Germinal center (tissue), 1 donor: Measurements from ENCODE around the gene KATNA1.

Source experiments
- DNase-seq: peaks from one replicate; pipeline ENCODE4 v3.0.0; 2012; ENCODE audit warnings: mixed read lengths, low spot score

Gene KATNA1

DNA sequence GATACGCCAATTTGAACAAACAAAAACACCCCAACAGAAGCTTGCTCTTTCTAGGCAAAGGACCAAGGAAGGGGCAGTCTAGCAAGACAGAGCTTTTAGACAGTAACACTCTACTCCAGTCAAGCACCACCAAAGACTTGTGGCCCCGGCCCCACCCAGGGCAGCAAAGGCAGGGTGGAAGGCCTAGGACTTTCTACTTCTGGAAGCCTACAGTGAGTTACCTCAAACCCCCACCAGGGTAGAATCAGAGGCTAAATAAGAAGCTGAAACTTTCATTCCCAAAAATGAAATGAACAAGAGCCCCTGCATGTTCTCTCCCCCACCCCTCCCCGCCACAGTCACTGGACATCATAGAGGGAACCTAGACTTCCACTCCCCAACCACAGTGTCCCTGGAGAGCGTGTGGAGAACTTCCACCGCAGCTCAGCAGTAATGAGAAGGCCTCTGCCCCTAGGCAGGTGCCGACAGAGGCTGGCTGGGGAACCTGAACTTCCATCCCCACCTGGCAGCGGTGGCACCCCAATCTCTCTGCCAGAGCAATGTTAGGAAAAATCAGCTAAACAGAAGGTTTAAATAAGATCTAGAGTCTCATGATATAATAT, 40.0 kb downstream of the KATNA1 start:
- no peak for DNase-seq

DNA sequence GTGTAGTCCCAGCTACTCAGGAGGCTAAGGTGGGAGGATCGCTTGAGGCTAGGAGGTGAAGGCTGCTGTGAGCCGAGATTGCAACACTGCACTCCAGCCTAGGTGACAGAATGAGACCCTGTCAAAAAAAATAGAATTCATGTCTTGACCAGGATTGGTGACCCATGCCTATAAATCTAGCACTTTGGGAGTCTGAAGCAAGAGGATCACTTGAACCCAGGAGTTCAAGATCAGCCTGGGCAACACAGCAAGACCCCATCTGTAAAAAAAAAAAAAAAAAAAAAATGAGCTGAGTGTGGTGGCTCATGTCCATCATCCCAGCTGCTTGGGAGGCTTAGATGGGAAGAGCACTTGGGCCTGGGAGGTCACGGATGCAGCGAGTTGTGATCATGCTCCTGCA, 48.0 kb downstream of the KATNA1 start:
- DNase-seq = no peak

DNA sequence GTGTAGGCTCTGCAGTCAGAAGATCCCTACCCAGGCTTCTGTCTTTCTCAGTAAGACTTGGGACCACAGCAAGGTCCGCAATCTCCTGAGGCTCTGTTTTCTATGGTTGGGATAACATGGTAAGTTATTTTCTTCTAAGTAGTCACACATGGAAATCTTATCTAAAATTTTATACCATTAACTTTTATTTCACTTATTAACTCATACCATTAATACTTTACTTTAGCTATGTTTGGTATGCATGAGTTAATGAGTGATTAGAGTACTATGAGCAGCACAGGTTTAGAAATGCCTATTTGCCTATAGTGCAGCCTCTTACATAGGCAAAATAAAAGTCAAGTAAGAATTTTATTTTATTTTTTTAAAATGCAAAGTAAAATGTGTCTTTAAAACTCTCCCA, 55.1 kb downstream of the KATNA1 start:
- no peak for DNase-seq

DNA sequence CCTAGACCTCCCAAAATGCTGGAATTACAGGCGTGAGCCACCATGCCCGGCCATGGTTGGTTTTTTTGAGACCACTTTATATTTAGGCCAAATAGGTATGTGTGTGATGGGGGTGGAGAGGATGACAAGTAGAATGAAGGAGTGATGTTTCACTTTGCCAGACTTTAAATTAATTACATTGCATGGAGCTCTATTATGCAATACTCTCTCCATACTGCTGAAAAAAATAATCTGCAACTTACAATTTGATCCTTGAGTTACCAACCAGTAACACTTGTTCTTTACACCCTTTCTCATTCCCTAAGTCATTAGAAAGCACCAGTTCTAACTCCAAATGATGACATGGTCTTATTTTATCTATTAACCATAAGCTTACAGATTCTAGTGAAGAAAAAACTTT, 55.5 kb downstream of the KATNA1 start:
- no peak for DNase-seq

DNA sequence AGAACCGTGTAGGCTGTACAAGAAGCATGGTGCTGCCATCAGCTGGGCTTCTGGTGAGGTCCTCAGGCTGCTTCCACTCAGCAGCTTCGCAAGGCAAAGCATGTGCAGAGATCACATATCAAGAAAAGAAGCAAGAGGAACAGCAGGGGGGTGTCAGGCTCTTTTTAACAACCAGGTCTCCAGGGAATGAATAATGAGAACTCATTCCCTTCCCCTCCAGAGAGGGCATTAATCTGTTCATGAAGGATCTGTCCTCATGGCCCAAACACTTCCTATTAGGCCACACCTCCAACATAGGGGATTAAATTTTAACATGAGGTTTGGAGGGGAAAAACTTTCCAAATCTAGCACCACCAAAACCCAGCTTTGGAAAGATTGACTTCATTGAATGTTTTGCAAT, 62.4 kb downstream of the KATNA1 start:
- no peak for DNase-seq

DNA sequence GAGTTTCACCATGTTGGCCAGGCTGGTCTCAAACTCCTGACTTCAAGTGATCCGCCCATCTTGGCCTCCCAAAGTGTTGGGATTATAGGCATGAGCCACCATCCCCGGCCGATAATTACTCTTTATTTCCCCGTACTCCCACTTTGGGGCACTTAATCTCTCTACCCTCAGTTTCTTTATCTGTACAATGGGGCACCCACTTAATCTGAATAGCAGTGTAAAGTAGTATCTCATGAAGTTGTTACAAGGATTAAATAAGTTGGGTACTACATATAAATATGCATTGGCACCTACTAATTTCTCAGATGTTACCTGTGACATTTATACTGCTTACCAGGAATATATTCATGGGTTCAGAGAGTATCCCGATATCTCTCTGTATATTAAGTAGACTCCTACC, 67.2 kb downstream of the KATNA1 start:
- no peak for DNase-seq

DNA sequence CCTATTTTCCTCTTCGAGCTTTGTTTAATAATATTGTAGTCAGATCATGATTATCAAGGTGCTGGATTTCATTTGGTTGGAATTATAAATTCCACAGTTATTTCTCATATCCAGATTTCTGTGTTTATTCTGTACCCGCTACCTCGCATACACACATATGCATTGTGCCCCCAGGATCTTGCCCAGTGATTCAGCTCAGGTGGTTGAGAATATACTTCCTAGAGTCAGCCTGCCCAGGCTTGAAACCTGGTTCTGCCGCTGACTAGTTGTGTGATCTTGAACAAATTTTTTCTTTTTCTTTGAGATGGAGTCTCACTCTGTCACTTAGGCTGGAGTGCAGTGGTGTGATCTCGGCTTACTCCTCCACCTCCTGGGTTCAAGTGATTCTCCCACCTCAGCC, 67.6 kb downstream of the KATNA1 start:
- DNase-seq = no peak

DNA sequence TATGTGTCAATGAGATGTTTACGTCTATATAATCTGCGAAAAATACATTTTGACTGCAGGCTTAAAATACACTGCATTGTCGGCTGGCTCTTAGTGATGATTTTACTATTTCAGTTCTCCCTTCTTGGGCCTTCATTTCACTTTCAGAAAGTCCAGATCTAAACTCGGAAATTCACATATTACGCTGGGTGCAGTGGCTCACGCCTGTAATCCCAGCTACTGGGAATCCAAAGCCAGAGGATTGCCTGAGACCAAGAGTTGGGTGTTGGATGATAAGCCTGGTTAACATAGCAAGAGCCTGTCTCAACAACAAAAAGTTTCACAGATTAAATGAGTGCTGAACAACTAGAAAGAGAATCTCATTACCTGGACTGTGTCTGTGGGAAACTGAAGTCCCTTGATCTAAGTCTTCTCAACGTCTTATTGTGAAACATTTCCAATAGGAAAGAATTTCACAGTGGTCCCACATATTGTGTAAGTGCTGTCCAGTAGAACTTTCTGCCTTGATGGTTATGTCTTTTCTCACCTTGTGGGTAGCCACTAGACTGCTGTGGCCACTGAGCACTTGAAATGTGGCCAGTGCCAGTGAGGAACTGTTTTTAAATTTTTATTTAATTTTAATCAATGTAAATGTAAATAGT, 80.4 kb downstream of the KATNA1 start:
- peak; percentile 9 for DNase-seq

DNA sequence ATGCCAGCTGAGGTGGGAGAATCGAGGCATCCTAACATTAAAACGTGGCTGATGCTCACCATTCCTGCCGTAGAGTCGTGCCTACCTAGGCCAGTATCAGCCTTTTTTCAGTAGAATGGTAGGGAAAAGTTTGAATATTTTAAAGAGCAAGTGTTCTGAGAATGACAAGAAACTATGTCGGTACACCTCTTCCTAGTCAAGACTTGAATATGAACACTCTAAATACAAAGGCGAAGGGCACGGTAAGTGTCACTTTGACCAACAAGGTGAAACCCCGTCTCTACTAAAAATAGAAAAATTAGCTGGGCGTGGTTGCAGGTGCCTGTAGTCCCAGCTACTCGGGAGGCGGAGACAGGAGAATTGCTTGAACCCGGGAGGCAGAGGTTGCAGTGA, 81.3 kb downstream of the KATNA1 start:
- no peak for DNase-seq

DNA sequence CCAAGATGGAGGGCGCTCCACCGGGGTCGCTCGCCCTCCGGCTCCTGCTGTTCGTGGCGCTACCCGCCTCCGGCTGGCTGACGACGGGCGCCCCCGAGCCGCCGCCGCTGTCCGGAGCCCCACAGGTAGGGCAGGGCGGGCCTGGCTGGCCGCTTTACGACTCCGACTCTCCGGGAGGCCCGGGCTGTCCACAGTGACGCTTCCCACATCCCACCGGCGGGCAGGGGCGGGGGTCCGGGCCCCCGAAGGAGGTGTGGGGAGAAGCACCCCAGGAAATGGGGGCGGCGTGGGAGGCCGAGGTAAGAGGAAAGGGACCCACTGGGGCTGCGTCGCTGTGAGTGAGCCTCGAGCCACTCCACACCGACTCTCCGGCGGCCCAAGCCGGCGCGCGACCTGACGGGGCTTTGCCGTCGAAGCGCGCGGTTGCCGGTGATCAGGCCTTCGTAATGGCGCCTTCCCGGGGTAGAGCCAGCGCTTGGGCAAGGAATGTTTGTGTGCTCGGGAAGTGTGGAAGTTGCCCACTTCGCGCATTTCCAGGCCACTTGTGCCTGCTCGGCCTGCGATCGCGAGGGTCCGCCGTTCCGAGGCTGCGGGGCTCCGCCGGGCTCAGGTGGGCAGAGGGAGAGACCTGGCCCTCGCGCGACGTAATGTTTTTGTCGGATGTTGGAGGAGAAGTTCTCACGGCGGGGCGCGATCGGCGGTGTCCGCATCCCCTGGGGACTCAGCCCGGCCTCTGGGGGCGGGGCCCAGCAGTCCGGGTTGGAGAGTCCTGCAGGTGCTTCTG, 81.9 kb downstream of the KATNA1 start:
- peak; percentile 64 for DNase-seq

DNA sequence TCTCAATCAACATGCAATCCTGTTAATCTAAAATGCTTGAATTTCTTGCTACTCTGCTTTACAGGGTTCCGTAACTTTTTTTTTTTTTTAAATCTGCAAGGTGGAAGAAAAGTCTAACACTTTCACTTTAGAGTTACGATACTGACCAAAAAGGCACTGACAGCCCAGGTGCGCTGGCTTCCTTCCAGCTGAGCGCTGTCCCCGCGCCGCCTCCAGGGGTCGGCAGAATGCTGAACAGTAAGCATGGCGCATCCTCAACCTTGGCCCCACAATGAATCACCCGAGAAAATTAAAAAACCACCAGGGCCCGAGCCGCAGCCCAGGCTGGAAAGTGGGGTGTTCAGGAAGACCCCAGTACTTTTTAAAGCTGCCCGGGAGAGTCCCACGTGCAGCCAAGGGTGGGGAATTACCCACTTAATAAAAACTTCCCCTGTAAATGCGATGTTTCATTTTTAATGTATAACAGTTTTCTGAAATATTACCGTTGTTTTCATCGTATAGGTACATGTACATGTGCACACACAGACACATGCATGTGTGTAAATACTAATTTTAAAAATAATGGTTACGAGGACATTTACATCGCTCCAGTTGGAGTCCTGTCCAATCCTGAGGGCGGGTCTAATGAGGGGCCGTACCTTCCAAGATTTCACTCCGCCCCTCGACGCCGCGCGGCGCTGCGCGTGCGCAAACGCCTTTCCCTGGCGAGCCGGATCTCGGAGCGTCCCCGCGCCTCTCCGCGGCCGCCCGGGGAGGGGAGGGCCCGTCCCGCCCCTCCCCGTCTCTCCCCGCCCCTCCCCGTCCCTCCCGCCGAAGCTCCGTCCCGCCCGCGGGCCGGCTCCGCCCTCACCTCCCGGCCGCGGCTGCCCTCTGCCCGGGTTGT, 82.7 kb downstream of the KATNA1 start, which contains the start of gene GINM1:
GINM1 (plus strand) TSS at position 849 of the 883 bp plus-strand sequence. CDS start 40 bp downstream, outside the sequence.
- DNase-seq = peak; percentile 98

DNA sequence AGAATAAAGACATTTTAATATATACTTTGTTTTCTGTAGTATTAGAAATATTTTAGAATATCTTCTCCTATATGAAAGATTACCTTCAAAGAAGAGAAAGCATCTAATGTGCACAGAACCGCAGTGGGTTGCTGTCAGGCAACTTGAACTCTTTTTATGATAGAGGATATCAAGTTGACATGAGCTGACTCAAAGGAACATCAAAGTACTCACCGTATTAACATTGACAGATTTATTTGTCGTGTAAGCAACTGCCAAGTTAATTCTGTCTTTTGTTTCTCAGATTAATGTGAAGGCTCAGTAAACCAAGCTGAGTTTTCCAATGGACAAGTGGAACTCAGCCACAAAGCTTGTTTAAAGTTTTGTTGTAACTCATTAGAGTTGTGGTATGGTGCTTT, 84.6 kb downstream of the KATNA1 start:
- no peak for DNase-seq

DNA sequence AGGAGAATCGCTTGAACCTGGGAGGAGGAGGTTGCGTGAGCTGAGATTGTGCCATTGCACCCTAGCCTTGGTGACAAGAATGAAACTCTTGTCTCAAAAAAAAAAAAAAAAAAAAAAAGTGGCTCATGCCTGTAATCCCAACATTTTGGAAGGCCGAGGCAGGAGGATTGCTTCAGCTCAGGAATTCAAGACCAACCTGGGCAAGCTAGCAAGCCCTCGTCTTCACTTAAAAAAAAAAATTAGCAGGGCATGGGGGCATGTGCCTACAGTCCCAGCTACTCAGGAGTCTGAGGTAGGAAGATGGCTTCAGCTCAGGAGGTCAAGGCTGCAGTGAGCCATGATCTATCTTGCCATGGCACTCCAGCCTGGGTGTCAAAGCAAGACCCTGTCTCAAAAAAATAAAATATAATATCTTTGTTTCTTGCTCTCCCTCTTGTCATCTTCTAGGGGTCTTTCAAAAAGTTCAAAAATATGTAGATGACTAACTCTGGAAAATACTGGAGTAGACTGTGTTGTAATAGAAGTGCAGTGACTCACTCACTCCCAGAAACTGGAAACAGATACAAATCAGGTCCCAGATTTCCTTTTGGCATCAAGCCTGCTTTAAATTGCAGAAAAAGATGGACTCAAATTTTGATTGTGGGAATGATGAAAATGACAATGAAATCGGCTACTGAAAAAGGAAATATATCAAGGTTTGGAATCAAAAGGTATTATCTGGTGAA, 85.1 kb downstream of the KATNA1 start:
- DNase-seq = no peak

DNA sequence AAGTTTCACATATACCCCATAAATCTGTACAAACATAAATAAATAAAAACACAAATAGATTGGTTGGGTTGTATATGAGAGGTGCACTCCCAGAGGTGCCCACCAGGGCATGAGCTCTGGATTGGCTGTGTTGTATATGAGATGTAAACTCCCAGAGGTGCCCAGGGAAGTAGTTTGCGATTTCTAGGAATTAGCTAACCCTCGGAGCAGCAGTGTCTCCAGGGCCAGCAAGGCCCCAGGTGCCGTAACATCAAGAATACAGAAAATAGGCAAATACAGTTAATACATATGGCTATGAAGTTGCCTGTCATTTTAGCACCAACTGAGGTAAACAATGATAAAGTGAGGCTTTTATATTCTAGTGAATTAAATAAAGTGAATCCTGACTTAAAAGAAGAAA, 87.8 kb downstream of the KATNA1 start:
- DNase-seq = peak; percentile 51

DNA sequence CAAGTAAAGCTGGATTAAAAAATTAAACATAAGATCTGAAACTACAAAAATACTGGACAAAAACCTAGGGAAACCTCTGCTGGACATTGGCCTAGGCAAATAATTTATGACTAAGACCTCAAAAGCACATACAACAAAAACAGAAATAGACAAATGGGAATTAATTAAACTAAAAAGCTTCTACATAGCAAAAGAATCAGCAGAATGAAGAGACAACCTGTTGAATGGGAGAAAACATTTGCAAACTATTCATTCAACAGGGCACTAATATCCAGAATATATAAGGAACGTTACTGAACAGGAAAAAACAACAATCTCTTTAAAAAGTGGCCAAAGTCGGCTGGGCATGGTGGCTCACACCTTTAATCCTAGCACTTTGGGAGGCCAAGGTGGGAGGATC, 89.1 kb downstream of the KATNA1 start:
- DNase-seq = no peak

DNA sequence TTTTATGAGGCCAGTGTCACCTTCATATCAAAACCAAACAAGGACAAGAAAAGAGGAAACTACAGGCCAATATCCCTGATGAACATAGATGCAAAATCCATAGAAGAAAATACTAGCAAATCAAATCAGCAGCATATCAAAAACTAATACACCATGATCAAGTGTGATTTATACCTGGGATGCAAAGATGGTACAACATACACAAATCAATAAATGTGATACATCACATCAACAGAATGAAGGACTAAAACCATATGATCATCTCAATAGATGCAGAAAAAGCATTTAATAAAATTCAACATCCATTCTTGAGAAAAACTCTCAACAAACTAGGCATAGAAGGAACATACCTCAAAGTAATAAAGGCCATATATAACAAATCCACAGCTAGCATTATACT, 90.5 kb downstream of the KATNA1 start:
- no peak for DNase-seq

DNA sequence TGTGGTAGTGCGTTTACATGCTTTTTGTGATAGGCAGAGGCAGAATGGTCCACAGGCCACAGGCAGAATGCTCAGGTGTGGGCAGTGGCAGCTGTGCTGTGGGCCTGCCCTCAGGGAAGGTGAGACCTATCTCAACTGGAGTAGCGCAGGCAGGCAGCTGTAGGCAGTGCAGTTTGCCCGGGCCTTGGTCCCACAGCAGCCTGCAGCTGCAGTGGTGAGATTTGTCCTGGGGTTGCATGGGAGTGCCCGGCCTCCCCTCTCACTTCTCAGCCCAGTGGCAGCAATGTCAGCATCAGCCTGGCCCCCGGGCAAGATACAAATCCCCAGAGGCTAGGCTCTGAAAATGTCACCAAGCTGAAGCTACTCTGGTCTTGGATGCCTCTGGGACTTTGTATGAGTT, 96.6 kb downstream of the KATNA1 start:
- no peak for DNase-seq

DNA sequence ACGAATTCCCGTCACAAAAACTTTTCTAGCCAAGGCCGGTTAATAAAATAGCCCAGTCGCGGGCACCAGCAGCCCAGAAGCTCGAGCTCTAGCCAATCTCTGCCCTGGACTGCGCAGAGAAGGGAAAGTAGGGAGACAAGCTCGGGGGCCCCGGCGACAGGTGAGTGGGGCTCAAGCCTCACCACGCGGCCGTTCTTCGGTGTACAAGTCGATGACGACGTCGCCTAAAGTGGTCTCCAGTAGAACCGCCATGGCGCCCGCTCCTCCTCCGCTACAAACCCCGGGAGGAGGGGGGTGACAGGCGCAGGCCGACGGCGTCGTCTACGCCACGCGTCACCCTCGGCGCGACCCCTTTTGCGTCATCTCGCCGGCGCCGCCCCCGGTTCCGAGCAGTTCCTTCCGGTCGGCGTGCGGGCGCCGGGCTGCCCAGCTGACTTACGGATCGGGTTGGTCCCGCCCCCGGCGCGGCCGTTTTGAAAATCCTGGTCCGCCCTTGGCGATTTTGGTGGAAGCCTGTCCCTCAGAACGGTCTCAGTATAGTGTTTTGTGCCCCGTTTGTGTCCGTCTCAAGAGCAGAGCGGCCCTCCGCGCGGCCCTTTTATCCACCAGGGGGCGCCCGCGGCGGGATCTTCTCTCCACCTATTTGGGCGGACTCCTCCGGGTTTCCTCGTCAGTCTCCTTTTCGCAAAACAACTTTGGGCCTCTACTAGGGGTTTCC, 102.6 kb downstream of the KATNA1 start, which contains the start of gene PPIL4:
PPIL4 (minus strand) TSS at position 290 of the 718 bp plus-strand sequence; CDS start at position 252, 38 bp downstream.
- peak; percentile 90 for DNase-seq

DNA sequence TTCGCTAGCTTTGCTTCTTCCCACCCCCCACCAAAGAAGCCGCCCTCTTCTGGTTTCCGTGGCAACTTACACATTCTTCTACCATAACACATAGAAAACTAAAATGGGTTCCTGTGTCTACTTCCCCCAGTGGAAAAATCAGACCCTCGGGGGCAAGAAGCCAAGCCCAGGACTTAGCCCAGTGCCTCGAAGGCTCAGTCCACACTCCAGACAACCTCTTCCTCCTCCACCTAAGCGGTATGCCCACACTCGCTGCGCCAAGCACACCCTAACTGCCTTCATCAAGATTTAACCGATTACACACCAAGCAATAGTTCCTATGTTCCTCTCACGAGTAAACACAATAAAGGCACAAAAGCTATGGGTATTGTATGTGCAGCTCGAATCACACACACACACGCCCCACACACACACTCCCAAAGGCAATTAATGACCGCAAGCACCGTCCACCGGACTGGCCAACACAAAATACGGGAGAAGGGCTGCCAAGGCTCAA, 103.2 kb downstream of the KATNA1 start:
- peak; percentile 29 for DNase-seq
